OCI-LY7 (cell line): ENCODE measurements around the gene DENND4A. TPM values are rescaled to one million over a fixed set of nuclear protein-coding genes. Genes with fewer than 3 reads are reported as not detected.

ENCODE experiments used
- BruUV-seq: library from RNA; stranded (reverse); fragments of 400-500 nt; replicated peaks from 2 replicates; lab custom pipeline; 2021; lab: Mats Ljungman, UMichigan
- CTCF ChIA-PET: fragments of 300-600 bp; sonication (Branson Sonifier 250); formaldehyde crosslinking; loops from one replicate; lab custom pipeline; 2022; ENCODE audit warnings: antibody characterized with exemption; ENCODE audit not compliant: unreplicated experiment; lab: Charles Lee
- POLR2A ChIA-PET: fragments of 300-600 bp; sonication (Branson Sonifier 250); formaldehyde crosslinking; loops from one replicate; lab custom pipeline; 2022; ENCODE audit warnings: antibody characterized with exemption; lab: Charles Lee
- DNase-seq: peaks from one replicate; pipeline ENCODE4 v3.0.0-alpha.2; 2015; ENCODE audit warnings: low spot score
- H2AFZ ChIP-seq: fragments of 200-600 bp; sonication (generic), shearing (Covaris generic); 2 replicates; pipeline ENCODE4 v1.6.1; 2014; ENCODE audit warnings: mild to moderate bottlenecking, antibody characterized with exemption, low read length, moderate library complexity
- H3K27ac ChIP-seq: fragments of 200-600 bp; sonication (generic); 2 replicates; pipeline ENCODE4 v1.5.1; 2014; ENCODE audit warnings: mixed run types, low read depth, mild to moderate bottlenecking, moderate library complexity, low read length, inconsistent platforms; ENCODE audit not compliant: poor library complexity, severe bottlenecking
- H3K36me3 ChIP-seq: fragments of 200-600 bp; sonication (generic); 2 replicates; pipeline ENCODE4 v1.6.1; 2014; ENCODE audit warnings: mild to moderate bottlenecking, antibody characterized with exemption, low read length, moderate library complexity, mixed read lengths; ENCODE audit not compliant: insufficient read depth
- H3K4me1 ChIP-seq: fragments of 200-600 bp; sonication (generic); 2 replicates; pipeline ENCODE4 v1.5.1; 2014; ENCODE audit warnings: mild to moderate bottlenecking, low read length; ENCODE audit not compliant: insufficient read depth, poor library complexity, severe bottlenecking
- H3K4me2 ChIP-seq: fragments of 200-600 bp; sonication (generic); 2 replicates; pipeline ENCODE4 v1.6.1; 2014; ENCODE audit warnings: mild to moderate bottlenecking, low read length
- H3K4me3 ChIP-seq: fragments of 200-600 bp; sonication (generic); 2 replicates; pipeline ENCODE4 v1.5.1; 2014; ENCODE audit warnings: mild to moderate bottlenecking, low read depth, low read length; ENCODE audit not compliant: poor library complexity, severe bottlenecking
- H3K79me2 ChIP-seq: fragments of 200-600 bp; sonication (generic); 2 replicates; pipeline ENCODE4 v1.6.1; 2016; ENCODE audit warnings: low read depth, mild to moderate bottlenecking, low read length, moderate library complexity, mixed read lengths; ENCODE audit not compliant: insufficient read depth
- H3K9me2 ChIP-seq: fragments of 200-600 bp; sonication (generic); 2 replicates; pipeline ENCODE4 v1.6.1; 2016; ENCODE audit warnings: mild to moderate bottlenecking, low read length, mixed read lengths; ENCODE audit not compliant: insufficient read depth
- H3K9me3 ChIP-seq: fragments of 200-600 bp; sonication (generic); 2 replicates; pipeline ENCODE4 v1.6.1; 2014; ENCODE audit warnings: mild to moderate bottlenecking, mixed run types, low read length, mixed read lengths
- H4K20me1 ChIP-seq: fragments of 200-600 bp; sonication (generic); 2 replicates; pipeline ENCODE4 v1.6.1; 2014; ENCODE audit warnings: mild to moderate bottlenecking, antibody characterized with exemption, low read length, moderate library complexity, mixed read lengths; ENCODE audit not compliant: insufficient read depth
- CTCF ChIP-seq: fragments of 200-600 bp; sonication (generic); conservative IDR thresholded peaks from 2 replicates; pipeline ENCODE4 v1.5.1; 2014; ENCODE audit warnings: mild to moderate bottlenecking, antibody characterized with exemption, low read length, moderate library complexity, mixed read lengths
- EZH2phosphoT487 ChIP-seq: fragments of 200-600 bp; sonication (generic); IDR thresholded peaks from 2 replicates; pipeline ENCODE4 v1.6.1; 2018; ENCODE audit warnings: low read depth, borderline replicate concordance, mild to moderate bottlenecking, mixed run types, antibody characterized with exemption, low read length, moderate library complexity, mixed read lengths
- intact Hi-C: fragments of 100-400 bp; cut with micrococcal nuclease; formaldehyde crosslinking; loops from one replicate; pipeline ENCODE4 v1.10.0; 2022; ENCODE audit not compliant: unreplicated experiment
- total RNA-seq, 2 experiments: library from RNA; depleted of rRNA in 1 of 2; stranded (reverse); fragments of >200 nt in 1 of 2; shearing (Covaris generic) in 1 of 2; gene quantifications; 2 replicates each; pipeline ENCODE4 v1.2.3, GENCODE V29; 2014 to 2022

The DENND4A gene
- total RNA-seq, 2 experiments from 2014 or later: 42.7 to 86.5 TPM

GRCh38 chr15:65766422-65767263 is 25.4 kb downstream of the DENND4A start:
- no peak overlapping the region for H3K27ac ChIP-seq
- no peak overlapping the region for H3K4me3 ChIP-seq
- peaks cover 99% of the 10 kb centered on the region for H3K79me2 ChIP-seq
- H4K20me1 ChIP-seq: peaks cover 17% of the 10 kb centered on the region; the same call in 1 of the 2 replicates
- TF ChIP-seq CTCF (no peak), EZH2phosphoT487 (no peak)
- DNase-seq: no peak
- H2AFZ ChIP-seq: no peak overlapping the region
- peaks cover 14% of the 10 kb centered on the region; the same call in 1 of the 2 replicates for H3K36me3 ChIP-seq
- H3K9me2 ChIP-seq: no peaks in the 10 kb centered on the region
- H3K9me3 ChIP-seq: no peaks in the 10 kb centered on the region
- H3K4me2 ChIP-seq: no peak overlapping the region
- intact Hi-C loops: no loop called here
- H3K4me1 ChIP-seq: peaks cover 34% of the 10 kb centered on the region
- POLR2A ChIA-PET: interaction anchor here (0.8 kb wide), 1 partner anchor 8 kb away, joined by 3 read pairs; no protein-coding TSS in a partner anchor
- CTCF ChIA-PET: no interaction called here
- BruUV-seq: no TSS peak

GRCh38 chr15:65765106-65765505 is 27.0 kb downstream of the DENND4A start:
- no peak overlapping the region for H3K4me3 ChIP-seq
- H3K36me3 ChIP-seq: peaks cover 18% of the 10 kb centered on the region
- peaks cover 17% of the 10 kb centered on the region; the same call in 1 of the 2 replicates for H4K20me1 ChIP-seq
- TF ChIP-seq EZH2phosphoT487 (no peak), CTCF (no peak)
- CTCF ChIA-PET: no interaction called here
- intact Hi-C loops: no loop called here
- H3K4me1 ChIP-seq: peaks cover 32% of the 10 kb centered on the region
- no peak overlapping the region for H3K27ac ChIP-seq
- H3K79me2 ChIP-seq: peaks cover 96% of the 10 kb centered on the region
- no peak for DNase-seq
- no peaks in the 10 kb centered on the region for H3K9me2 ChIP-seq
- H3K9me3 ChIP-seq: no peaks in the 10 kb centered on the region
- H3K4me2 ChIP-seq: no peak overlapping the region
- POLR2A ChIA-PET: interaction anchor here (1.1 to 1.6 kb wide), 3 partner anchors 9 to 28 kb away, joined by 3 read pairs; no protein-coding TSS in a partner anchor
- no TSS peak for BruUV-seq
- no peak overlapping the region for H2AFZ ChIP-seq
